ENCODE data around the gene GNAI3.
A peak's percentile ranks its signal among the peaks of the same experiment; 100 is the strongest.

GNAI3 gene

DNA sequence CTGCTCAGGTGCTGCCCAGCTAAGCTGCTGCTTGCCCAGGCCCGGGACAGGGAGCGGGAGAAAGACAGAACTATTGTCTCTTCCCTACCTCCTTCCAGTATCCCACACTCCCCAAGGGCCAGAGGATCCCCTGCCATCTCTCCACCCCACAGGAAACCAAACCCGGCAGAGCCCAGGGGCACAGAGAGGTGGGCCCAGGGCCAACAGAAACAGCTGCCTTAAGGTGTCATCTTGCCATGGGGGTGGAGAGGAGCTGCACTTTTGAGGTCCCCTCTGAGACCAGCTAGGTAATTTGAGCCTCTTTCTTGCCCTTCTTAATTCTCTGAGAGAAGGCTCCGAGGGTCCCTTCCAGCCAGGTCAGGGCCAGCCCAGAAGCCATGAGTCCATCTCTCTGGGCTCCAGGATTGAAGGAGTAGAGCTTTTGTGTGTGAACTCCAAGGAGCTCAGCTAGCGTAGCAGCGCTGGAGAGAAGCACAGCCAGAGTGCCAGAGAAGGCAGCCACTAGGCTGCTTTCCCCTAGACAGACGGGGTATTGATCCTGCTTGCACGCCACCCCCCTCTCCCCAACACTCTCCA is 18.4 kb upstream of the GNAI3 start:
- Histone ChIP-seq H3K9me3 (ENCODE audit: control insufficient read depth, insufficient read depth, low read depth, low read length) (no peaks in the 10 kb centered on the region), H3K36me3 (ENCODE audit: control insufficient read depth in 2 of 2, insufficient read depth in 1 of 2, low read length in 2 of 2) (no peaks in the 10 kb centered on the region), H3K4me1 (ENCODE audit: control insufficient read depth, insufficient read depth, low read length) (no peaks in the 10 kb centered on the region), H3K4me3 (ENCODE audit: low read depth, low read length) (no peak overlapping the region), H3K27ac (ENCODE audit: extremely low read depth, low read depth, low read length) (no peak overlapping the region)
- TF ChIP-seq ZNF341 (tag by site-specific recombination; IDR thresholded peaks at IDR 0.05; ENCODE audit: low read depth), result peak; percentile 10; the same call in 1 of the 2 replicates
- TF ChIP-seq ZNF585B (tag by site-specific recombination; IDR thresholded peaks at IDR 0.05), result no peak
- peak; percentile 57 for TF ChIP-seq PRDM4 (tag by site-specific recombination; IDR thresholded peaks at IDR 0.05)
- TF ChIP-seq ZNF48 (tag by site-specific recombination; IDR thresholded peaks at IDR 0.05), result no peak
- TF ChIP-seq IKZF3 (tag by site-specific recombination; IDR thresholded peaks at IDR 0.05), result no peak
- no peak for TF ChIP-seq ZNF324 (tag by site-specific recombination; IDR thresholded peaks at IDR 0.05)
- no peak for TF ChIP-seq ZNF274 (IDR thresholded peaks at IDR 0.05; ENCODE audit: low read length)
- TF ChIP-seq ZNF274 (tag by site-specific recombination; IDR thresholded peaks at IDR 0.05; ENCODE audit: borderline replicate concordance), result no peak
- peak; percentile 27; the same call in 1 of the 2 replicates for TF ChIP-seq ZBTB17 (tag by site-specific recombination; IDR thresholded peaks at IDR 0.05)
- no peak for TF ChIP-seq ZNF558 (tag by site-specific recombination; IDR thresholded peaks at IDR 0.05)
- TF ChIP-seq ZNF629 (tag by site-specific recombination; IDR thresholded peaks at IDR 0.05), result no peak
- no peak for TF ChIP-seq ZFP41 (tag by site-specific recombination; IDR thresholded peaks at IDR 0.05; ENCODE audit: borderline replicate concordance)
- no peak for TF ChIP-seq ZNF18 (tag by site-specific recombination; IDR thresholded peaks at IDR 0.05)
- TF ChIP-seq ZNF658 (tag by site-specific recombination; IDR thresholded peaks at IDR 0.05), result no peak
- TF ChIP-seq GLIS1 (tag by site-specific recombination; IDR thresholded peaks at IDR 0.05), result peak; percentile 61
- no peak for TF ChIP-seq ZNF426 (tag by site-specific recombination; IDR thresholded peaks at IDR 0.05)
- no peak for TF ChIP-seq ZNF266 (tag by site-specific recombination; IDR thresholded peaks at IDR 0.05; ENCODE audit: low read depth)
- TF ChIP-seq ZBTB48 (tag by site-specific recombination; IDR thresholded peaks at IDR 0.05), result peak; percentile 46; the same call in 1 of the 2 replicates
- no peak for TF ChIP-seq ZNF670 (tag by site-specific recombination; IDR thresholded peaks at IDR 0.05; ENCODE audit: low read depth)
- TF ChIP-seq ZNF837 (tag by site-specific recombination; IDR thresholded peaks at IDR 0.05), result no peak
- TF ChIP-seq ZNF76 (tag by site-specific recombination; IDR thresholded peaks at IDR 0.05; ENCODE audit: borderline replicate concordance, low read depth), result no peak
- no peak for TF ChIP-seq ZNF155 (tag by site-specific recombination; IDR thresholded peaks at IDR 0.05)
- TF ChIP-seq ZNF404 (tag by site-specific recombination; IDR thresholded peaks at IDR 0.05), result no peak
- TF ChIP-seq ZNF692 (tag by site-specific recombination; IDR thresholded peaks at IDR 0.05), result peak; percentile 98
- no peak for TF ChIP-seq GFI1B (tag by site-specific recombination; IDR thresholded peaks at IDR 0.05)
- no peak for TF ChIP-seq TCF7L2 (IDR thresholded peaks at IDR 0.05; ENCODE audit: borderline replicate concordance, low read depth, low read length)
- TF ChIP-seq, protein P1, sequence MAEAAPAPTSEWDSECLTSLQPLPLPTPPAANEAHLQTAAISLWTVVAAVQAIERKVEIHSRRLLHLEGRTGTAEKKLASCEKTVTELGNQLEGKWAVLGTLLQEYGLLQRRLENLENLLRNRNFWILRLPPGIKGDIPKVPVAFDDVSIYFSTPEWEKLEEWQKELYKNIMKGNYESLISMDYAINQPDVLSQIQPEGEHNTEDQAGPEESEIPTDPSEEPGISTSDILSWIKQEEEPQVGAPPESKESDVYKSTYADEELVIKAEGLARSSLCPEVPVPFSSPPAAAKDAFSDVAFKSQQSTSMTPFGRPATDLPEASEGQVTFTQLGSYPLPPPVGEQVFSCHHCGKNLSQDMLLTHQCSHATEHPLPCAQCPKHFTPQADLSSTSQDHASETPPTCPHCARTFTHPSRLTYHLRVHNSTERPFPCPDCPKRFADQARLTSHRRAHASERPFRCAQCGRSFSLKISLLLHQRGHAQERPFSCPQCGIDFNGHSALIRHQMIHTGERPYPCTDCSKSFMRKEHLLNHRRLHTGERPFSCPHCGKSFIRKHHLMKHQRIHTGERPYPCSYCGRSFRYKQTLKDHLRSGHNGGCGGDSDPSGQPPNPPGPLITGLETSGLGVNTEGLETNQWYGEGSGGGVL (tag by site-specific recombination; IDR thresholded peaks at IDR 0.05), result no peak
- TF ChIP-seq REPIN1 (tag by site-specific recombination; IDR thresholded peaks at IDR 0.05; ENCODE audit: low read depth), result no peak
- TF ChIP-seq ZFP69B (tag by site-specific recombination; IDR thresholded peaks at IDR 0.05), result peak; percentile 93
- no peak for TF ChIP-seq ZNF707 (tag by site-specific recombination; IDR thresholded peaks at IDR 0.05)
- POLR2A ChIA-PET, result interaction anchor here (1.2 to 1.5 kb wide), 2 partner anchors 36 to 247 kb away, joined by 3 to 5 read pairs; partner anchors contain the start of genes CYB561D1 and PSRC1
- CTCF ChIA-PET, result interaction anchor here (0.6 to 20.8 kb wide), 7 partner anchors 9 to 131 kb away, joined by 3 to 1152 read pairs (median 4); partner anchors contain the start of genes AMIGO1 and CYB561D1
